Fibroblast of mammary gland (primary cell): ENCODE results near the gene GRB10.

Experiments used
- DNase-seq: peaks from one replicate; pipeline ENCODE4 v3.0.0-alpha.2; 2010; ENCODE audit warnings: low read depth
- H3K4me3 ChIP-seq: 2 replicates; pipeline ENCODE4 v1.5.1; 2011; ENCODE audit warnings: low read depth, mild to moderate bottlenecking, low read length, moderate library complexity; ENCODE audit not compliant: control insufficient read depth
- CTCF ChIP-seq: conservative IDR thresholded peaks from 2 replicates; pipeline ENCODE4 v1.5.1; 2011; ENCODE audit warnings: low read depth, low read length, inconsistent platforms; ENCODE audit not compliant: control insufficient read depth, insufficient read depth

GRB10 gene

GRCh38 chr7:50781381-50782293, 1.1 kb downstream of the GRB10 start:
- H3K4me3 ChIP-seq: no peak overlapping the region
- TF ChIP-seq CTCF: no peak
- DNase-seq: no peak

GRCh38 chr7:50780436-50780835, 2.3 kb downstream of the GRB10 start:
- TF ChIP-seq CTCF: no peak
- DNase-seq: no peak
- H3K4me3 ChIP-seq: no peak overlapping the region

- no peak overlapping the region for H3K4me3 ChIP-seq
- no peak for TF ChIP-seq CTCF
- DNase-seq: no peak
Observed at GRCh38 chr7:50779427-50779826, 3.3 kb downstream of the GRB10 start.

- no peak for TF ChIP-seq CTCF
- no peak for DNase-seq
- no peak overlapping the region for H3K4me3 ChIP-seq
Observed at GRCh38 chr7:50778189-50778588, 4.5 kb downstream of the GRB10 start.

- no peak overlapping the region for H3K4me3 ChIP-seq
- no peak for TF ChIP-seq CTCF
- DNase-seq: no peak
Observed at GRCh38 chr7:50775836-50776235, 6.9 kb downstream of the GRB10 start.

GRCh38 chr7:50775231-50775630, 7.5 kb downstream of the GRB10 start:
- TF ChIP-seq CTCF: no peak
- no peak overlapping the region for H3K4me3 ChIP-seq
- no peak for DNase-seq
